HEK293 (cell line): ENCODE measurements around the gene IL4R.

Experiments used
- CTCF ChIA-PET: fragments of 350-600 bp; formaldehyde crosslinking; extraction: SDS; loops from one replicate; lab custom pipeline; 2021; ENCODE audit warnings: antibody characterized with exemption; lab: Yijun Ruan, JAX
- POLR2A ChIA-PET: fragments of 300-600 bp; formaldehyde crosslinking; extraction: SDS; loops from one replicate; lab custom pipeline; 2020; ENCODE audit warnings: antibody characterized with exemption, inconsistent platforms; lab: Yijun Ruan, JAX
- H3K27ac ChIP-seq: fragments of 200-500 bp; sonication (Bioruptor generic); 2 replicates; pipeline ENCODE4 v1.5.1; 2014; ENCODE audit warnings: low read depth, low read length, control low read depth, inconsistent platforms; ENCODE audit errors: extremely low read depth
- H3K36me3 ChIP-seq, 2 experiments: fragments of 200-500 bp in 1 of 2; sonication (Bioruptor generic) in 1 of 2; 1 replicate in 1 of 2; 2 replicates in 1 of 2; pipeline ENCODE4 v1.5.1; 2014 to 2017; ENCODE audit warnings: inconsistent platforms in 2 of 2, low read length in 2 of 2; ENCODE audit not compliant: control insufficient read depth in 2 of 2, insufficient read depth in 1 of 2
- H3K4me1 ChIP-seq: fragments of 200-500 bp; sonication (Bioruptor generic); 2 replicates; pipeline ENCODE4 v1.5.1; 2014; ENCODE audit warnings: mild to moderate bottlenecking, low read length, inconsistent platforms; ENCODE audit not compliant: control insufficient read depth, insufficient read depth
- H3K4me3 ChIP-seq: 2 replicates; pipeline ENCODE4 v1.5.1; 2011; ENCODE audit warnings: low read depth, mild to moderate bottlenecking, control low read depth, low read length, moderate library complexity
- H3K9me3 ChIP-seq: fragments of 200-500 bp; sonication (Bioruptor generic); 2 replicates; pipeline ENCODE4 v1.5.1; 2014; ENCODE audit warnings: low read depth, low read length, inconsistent platforms; ENCODE audit not compliant: control insufficient read depth, insufficient read depth
- FEZF1 ChIP-seq: fragments of 450-650 bp; formaldehyde crosslinking; IDR thresholded peaks from 2 replicates; pipeline ENCODE4 v1.5.1; 2016; ENCODE audit warnings: missing biosample characterization, missing genetic modification characterization
- KLF1 ChIP-seq: fragments of 450-650 bp; formaldehyde crosslinking; IDR thresholded peaks from 2 replicates; pipeline ENCODE4 v1.5.1; 2016; ENCODE audit warnings: missing biosample characterization, missing genetic modification characterization
- KLF10 ChIP-seq: fragments of 450-650 bp; IDR thresholded peaks from 2 replicates; pipeline ENCODE4 v1.5.1; 2018; ENCODE audit warnings: missing biosample characterization, mild to moderate bottlenecking, missing genetic modification characterization
- OVOL3 ChIP-seq: fragments of 450-650 bp; formaldehyde crosslinking; IDR thresholded peaks from 2 replicates; pipeline ENCODE4 v1.5.1; 2016; ENCODE audit warnings: missing biosample characterization, missing genetic modification characterization
- PATZ1 ChIP-seq: fragments of 450-650 bp; formaldehyde crosslinking; IDR thresholded peaks from 2 replicates; pipeline ENCODE4 v1.5.1; 2016; ENCODE audit warnings: missing biosample characterization, missing genetic modification characterization
- TSHZ1 ChIP-seq: fragments of 450-650 bp; formaldehyde crosslinking; IDR thresholded peaks from 2 replicates; pipeline ENCODE4 v1.5.1; 2016; ENCODE audit warnings: missing biosample characterization, missing genetic modification characterization, borderline replicate concordance
- ZBTB17 ChIP-seq: fragments of 450-650 bp; formaldehyde crosslinking; IDR thresholded peaks from 2 replicates; pipeline ENCODE4 v1.5.1; 2016; ENCODE audit warnings: missing biosample characterization, missing genetic modification characterization
- ZBTB20 ChIP-seq: fragments of 450-650 bp; formaldehyde crosslinking; IDR thresholded peaks from 2 replicates; pipeline ENCODE4 v1.5.1; 2016; ENCODE audit warnings: missing biosample characterization, missing genetic modification characterization
- ZBTB6 ChIP-seq: fragments of 450-650 bp; formaldehyde crosslinking; IDR thresholded peaks from 2 replicates; pipeline ENCODE4 v1.5.1; 2017; ENCODE audit warnings: missing biosample characterization, missing genetic modification characterization
- ZFHX2 ChIP-seq: fragments of 450-650 bp; formaldehyde crosslinking; conservative IDR thresholded peaks from 2 replicates; pipeline ENCODE4 v1.5.1; 2016; ENCODE audit warnings: missing biosample characterization, missing genetic modification characterization
- ZFP69B ChIP-seq: fragments of 450-650 bp; formaldehyde crosslinking; IDR thresholded peaks from 2 replicates; pipeline ENCODE4 v1.5.1; 2016; ENCODE audit warnings: missing biosample characterization, missing genetic modification characterization
- ZNF114 ChIP-seq: fragments of 450-650 bp; formaldehyde crosslinking; IDR thresholded peaks from 2 replicates; pipeline ENCODE4 v1.5.0; 2017; ENCODE audit warnings: missing biosample characterization, missing genetic modification characterization
- ZNF140 ChIP-seq: fragments of 450-650 bp; formaldehyde crosslinking; IDR thresholded peaks from 2 replicates; pipeline ENCODE4 v1.5.1; 2016; ENCODE audit warnings: missing biosample characterization, missing genetic modification characterization
- ZNF146 ChIP-seq: fragments of 450-650 bp; formaldehyde crosslinking; IDR thresholded peaks from 2 replicates; pipeline ENCODE4 v1.5.1; 2016; ENCODE audit warnings: missing biosample characterization, missing genetic modification characterization
- ZNF214 ChIP-seq: fragments of 450-650 bp; formaldehyde crosslinking; IDR thresholded peaks from 2 replicates; pipeline ENCODE4 v1.5.1; 2017; ENCODE audit warnings: missing biosample characterization, mild to moderate bottlenecking, missing genetic modification characterization, borderline replicate concordance
- ZNF239 ChIP-seq: fragments of 450-650 bp; formaldehyde crosslinking; IDR thresholded peaks from 2 replicates; pipeline ENCODE4 v1.5.1; 2016; ENCODE audit warnings: missing biosample characterization, missing genetic modification characterization
- ZNF274 ChIP-seq, 2 experiments: fragments of 200-500 bp in 1 of 2; fragments of 450-650 bp in 1 of 2; sonication (Bioruptor generic) in 1 of 2; formaldehyde crosslinking in 1 of 2; IDR thresholded peaks; 2 replicates each; pipeline versions ENCODE4 v1.5.1 to v1.6.1; 2014 to 2016; ENCODE audit warnings: borderline replicate concordance in 1 of 2, inconsistent platforms in 1 of 2, low read length in 1 of 2, missing biosample characterization in 1 of 2, missing genetic modification characterization in 1 of 2
- ZNF280C ChIP-seq: fragments of 450-650 bp; formaldehyde crosslinking; IDR thresholded peaks from 2 replicates; pipeline ENCODE4 v1.5.1; 2016; ENCODE audit warnings: missing biosample characterization, missing genetic modification characterization
- ZNF280D ChIP-seq: fragments of 450-650 bp; formaldehyde crosslinking; IDR thresholded peaks from 2 replicates; pipeline ENCODE4 v1.5.1; 2016; ENCODE audit warnings: missing biosample characterization, missing genetic modification characterization
- ZNF354C ChIP-seq: fragments of 450-650 bp; formaldehyde crosslinking; IDR thresholded peaks from 2 replicates; pipeline ENCODE4 v1.5.1; 2016; ENCODE audit warnings: missing biosample characterization, missing genetic modification characterization, low read depth, borderline replicate concordance
- ZNF366 ChIP-seq: fragments of 450-650 bp; formaldehyde crosslinking; conservative IDR thresholded peaks from 2 replicates; pipeline ENCODE4 v1.5.1; 2016; ENCODE audit warnings: missing biosample characterization, missing genetic modification characterization
- ZNF548 ChIP-seq: fragments of 450-650 bp; formaldehyde crosslinking; IDR thresholded peaks from 2 replicates; pipeline ENCODE4 v1.5.1; 2016; ENCODE audit warnings: missing biosample characterization, missing genetic modification characterization
- ZNF747 ChIP-seq: fragments of 450-650 bp; formaldehyde crosslinking; IDR thresholded peaks from 2 replicates; pipeline ENCODE4 v1.5.1; 2016; ENCODE audit warnings: missing biosample characterization, missing genetic modification characterization
- TF ChIP-seq, protein P1 (sequence below): fragments of 450-650 bp; formaldehyde crosslinking; IDR thresholded peaks from 2 replicates; pipeline ENCODE4 v1.5.1; 2016; ENCODE audit warnings: missing biosample characterization, missing genetic modification characterization

IL4R gene

GRCh38 chr16:27333104-27333503 lies 19.3 kb downstream of the IL4R start (continued):
- TF ChIP-seq ZBTB6 (tag by site-specific recombination) (no peak), KLF1 (no peak), ZNF280D (tag by site-specific recombination) (no peak), ZNF114 (tag by site-specific recombination) (no peak), ZNF354C (tag by site-specific recombination) (no peak), ZNF280C (tag by site-specific recombination) (no peak), TSHZ1 (no peak), ZFP69B (tag by site-specific recombination) (no peak), ZNF146 (tag by site-specific recombination) (no peak), ZNF747 (tag by site-specific recombination) (no peak), KLF10 (tag by site-specific recombination) (no peak), ZNF548 (no peak)
- TF ChIP-seq, protein P1, sequence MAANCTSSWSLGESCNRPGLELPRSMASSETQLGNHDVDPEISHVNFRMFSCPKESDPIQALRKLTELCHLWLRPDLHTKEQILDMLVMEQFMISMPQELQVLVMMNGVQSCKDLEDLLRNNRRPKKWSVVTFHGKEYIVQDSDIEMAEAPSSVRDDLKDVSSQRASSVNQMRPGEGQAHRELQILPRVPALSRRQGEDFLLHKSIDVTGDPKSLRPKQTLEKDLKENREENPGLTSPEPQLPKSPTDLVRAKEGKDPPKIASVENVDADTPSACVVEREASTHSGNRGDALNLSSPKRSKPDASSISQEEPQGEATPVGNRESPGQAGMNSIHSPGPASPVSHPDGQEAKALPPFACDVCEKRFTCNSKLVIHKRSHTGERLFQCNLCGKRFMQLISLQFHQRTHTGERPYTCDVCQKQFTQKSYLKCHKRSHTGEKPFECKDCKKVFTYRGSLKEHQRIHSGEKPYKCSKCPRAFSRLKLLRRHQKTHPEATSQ (tag by site-specific recombination): no peak

- ChIA-PET CTCF (no interaction called here), POLR2A (no interaction called here)
- peaks cover 0 to 8% of the 10 kb centered on the region in 2 experiments; a peak in 1 of 3 replicates for H3K36me3 ChIP-seq
- no peaks in the 10 kb centered on the region for H3K4me1 ChIP-seq
- H3K9me3 ChIP-seq: no peaks in the 10 kb centered on the region
- H3K27ac ChIP-seq: no peak overlapping the region
- H3K4me3 ChIP-seq: no peak overlapping the region
- TF ChIP-seq ZNF366 (tag by site-specific recombination) (no peak), ZNF274 (IDR thresholded peaks at IDR 0.05; ENCODE audit: low read length) (no peak), ZNF274 (tag by site-specific recombination; IDR thresholded peaks at IDR 0.05; ENCODE audit: borderline replicate concordance) (no peak), ZFHX2 (tag by site-specific recombination) (no peak), ZNF239 (tag by site-specific recombination) (no peak), ZNF214 (tag by site-specific recombination) (no peak), FEZF1 (tag by site-specific recombination) (no peak), ZNF354C (tag by site-specific recombination) (no peak), OVOL3 (tag by site-specific recombination) (no peak), PATZ1 (tag by site-specific recombination) (no peak), ZNF140 (tag by site-specific recombination) (no peak), ZBTB20 (tag by site-specific recombination) (no peak), ZBTB17 (tag by site-specific recombination) (no peak)
Observed at GRCh38 chr16:27333549-27333948, 19.8 kb downstream of the IL4R start.
